HepG2 (cell line): ENCODE results near the gene SND1. TPM values are rescaled to one million over a fixed set of nuclear protein-coding genes. Genes with fewer than 3 reads are reported as not detected.

Experiments
- FOXP4 ChIP-seq: sonication (generic); formaldehyde crosslinking; IDR thresholded peaks from 2 replicates; pipeline ENCODE4 v1.4.0; 2020; ENCODE audit warnings: missing genetic modification reagents
- HOXA9 ChIP-seq: sonication (generic); formaldehyde crosslinking; IDR thresholded peaks from 2 replicates; pipeline ENCODE4 v1.8.1; 2022; ENCODE audit warnings: missing genetic modification reagents, mild to moderate bottlenecking, moderate library complexity, borderline replicate concordance
- IKZF1 ChIP-seq: fragments of 450-650 bp; IDR thresholded peaks from 2 replicates; pipeline ENCODE4 v1.7.1; 2016
- KDM2A ChIP-seq: sonication (generic); formaldehyde crosslinking; IDR thresholded peaks from 2 replicates; pipeline ENCODE4 v1.4.0; 2020; ENCODE audit warnings: low read depth, missing genetic modification reagents, borderline replicate concordance
- MLX ChIP-seq: IDR thresholded peaks from 2 replicates; pipeline ENCODE4 v1.6.1; 2016
- PHF21A ChIP-seq: sonication (generic); formaldehyde crosslinking; IDR thresholded peaks from 2 replicates; pipeline ENCODE4 v1.5.0; 2020; ENCODE audit warnings: mild to moderate bottlenecking, missing genetic modification reagents
- RARG ChIP-seq: sonication (generic); formaldehyde crosslinking; IDR thresholded peaks from 2 replicates; pipeline ENCODE4 v1.4.0; 2020; ENCODE audit warnings: low read depth, mild to moderate bottlenecking, missing genetic modification reagents
- RCOR2 ChIP-seq: IDR thresholded peaks from 2 replicates; pipeline ENCODE4 v1.6.1; 2016; ENCODE audit warnings: missing biosample characterization, missing genetic modification reagents
- SP5 ChIP-seq: IDR thresholded peaks from 2 replicates; pipeline ENCODE4 v1.6.1; 2016; ENCODE audit warnings: low read depth, borderline replicate concordance
- THAP8 ChIP-seq: sonication (generic); formaldehyde crosslinking; IDR thresholded peaks from 2 replicates; pipeline ENCODE4 v1.5.1; 2020; ENCODE audit warnings: missing genetic modification reagents, mild to moderate bottlenecking, borderline replicate concordance
- THRA ChIP-seq: sonication (generic); formaldehyde crosslinking; IDR thresholded peaks from 2 replicates; pipeline ENCODE4 v1.4.0; 2020; ENCODE audit warnings: missing genetic modification reagents, borderline replicate concordance
- ZBTB25 ChIP-seq: IDR thresholded peaks from 2 replicates; pipeline ENCODE4 v1.6.1; 2018; ENCODE audit warnings: missing genetic modification reagents
- ZBTB7A ChIP-seq: sonication (generic); formaldehyde crosslinking; IDR thresholded peaks from 2 replicates; pipeline ENCODE4 v1.8.0; 2022; ENCODE audit warnings: mild to moderate bottlenecking, missing genetic modification reagents
- ZBTB7B ChIP-seq: sonication (generic); formaldehyde crosslinking; IDR thresholded peaks from 2 replicates; pipeline ENCODE4 v1.4.0; 2020; ENCODE audit warnings: missing genetic modification reagents
- ZMAT5 ChIP-seq: sonication (generic); formaldehyde crosslinking; IDR thresholded peaks from 2 replicates; pipeline ENCODE4 v1.5.0; 2020; ENCODE audit warnings: mild to moderate bottlenecking, low read depth, missing genetic modification reagents, borderline replicate concordance
- ZMYM2 ChIP-seq: sonication (generic); formaldehyde crosslinking; IDR thresholded peaks from 2 replicates; pipeline ENCODE4 v1.8.0; 2022; ENCODE audit warnings: mild to moderate bottlenecking, missing genetic modification reagents
- ZNF10 ChIP-seq: sonication (generic); formaldehyde crosslinking; IDR thresholded peaks from 2 replicates; pipeline ENCODE4 v1.4.0; 2020; ENCODE audit warnings: mild to moderate bottlenecking, low read depth, missing genetic modification reagents, borderline replicate concordance
- ZNF17 ChIP-seq: sonication (generic); formaldehyde crosslinking; IDR thresholded peaks from 2 replicates; pipeline ENCODE4 v1.5.0; 2020; ENCODE audit warnings: mild to moderate bottlenecking, missing genetic modification reagents
- ZNF18 ChIP-seq: sonication (generic); formaldehyde crosslinking; IDR thresholded peaks from 2 replicates; pipeline ENCODE4 v1.8.0; 2022; ENCODE audit warnings: mild to moderate bottlenecking, missing genetic modification reagents; ENCODE audit not compliant: insufficient replicate concordance
- ZNF260 ChIP-seq: sonication (generic); formaldehyde crosslinking; IDR thresholded peaks from 2 replicates; pipeline ENCODE4 v1.4.0; 2020; ENCODE audit warnings: missing genetic modification reagents, low read depth, mild to moderate bottlenecking, borderline replicate concordance
- ZSCAN21 ChIP-seq: sonication (generic); formaldehyde crosslinking; IDR thresholded peaks from 2 replicates; pipeline ENCODE4 v1.8.0; 2022; ENCODE audit warnings: mild to moderate bottlenecking, missing genetic modification reagents, moderate library complexity, borderline replicate concordance
- ZSCAN30 ChIP-seq: sonication (generic); formaldehyde crosslinking; IDR thresholded peaks from 2 replicates; pipeline ENCODE4 v1.5.0; 2020; ENCODE audit warnings: mild to moderate bottlenecking, missing genetic modification reagents
- polyA plus RNA-seq, 8 experiments: library from polyadenylated mRNA; depleted of rRNA in 3 of 8; stranded (reverse) in 7 of 8; unstranded in 1 of 8; fragments of >200 nt; fragmentation: Illumina TruSeq in 4 of 8; extraction: Trizol in 4 of 8; gene quantifications; 2 replicates each; pipeline versions ENCODE4 v1.2.1 to v1.2.3, GENCODE V29; 2011 to 2016; ENCODE audit warnings: low read depth in 4 of 8, missing spikeins in 1 of 8, mixed read lengths in 1 of 8; ENCODE audit not compliant: insufficient read depth in 1 of 8
- total RNA-seq, 5 experiments: library from RNA; depleted of rRNA; stranded (reverse); fragments of >200 nt; fragmentation: Illumina TruSeq; extraction: Trizol; gene quantifications; 2 replicates each; pipeline ENCODE4 v1.2.3, GENCODE V29; 2016; ENCODE audit warnings: low read depth in 1 of 5

SND1 gene
- total and polyA plus RNA-seq, 2 of the 13 experiments (the other 11 are each of a cell fraction or from before 2014, with no cell fraction given) = 110 to 182 TPM

GRCh38 chr7:128103498-128104107 lies 451.6 kb downstream of the SND1 start (continued):
- TF ChIP-seq ZMAT5 (no peak), ZBTB7B (peak; percentile 96), ZSCAN21 (CRISPR knock-in tag) (no peak), ZNF10 (CRISPR knock-in tag) (no peak), ZSCAN30 (CRISPR knock-in tag) (no peak), ZBTB25 (CRISPR knock-in tag) (peak; percentile 15; the same call in 1 of the 2 replicates), ZNF18 (CRISPR knock-in tag) (no peak), PHF21A (peak; percentile 88), ZBTB7A (CRISPR knock-in tag) (peak; percentile 91), IKZF1 (no peak), THAP8 (no peak), ZMYM2 (CRISPR knock-in tag) (peak; percentile 95), FOXP4 (CRISPR knock-in tag) (peak; percentile 75; the same call in 1 of the 2 replicates), ZNF17 (no peak), RCOR2 (peak; percentile 89), RARG (no peak), HOXA9 (CRISPR knock-in tag) (no peak), SP5 (CRISPR knock-in tag) (peak; percentile 92), THRA (CRISPR knock-in tag) (peak; percentile 92; the same call in 1 of the 2 replicates), ZNF260 (CRISPR knock-in tag) (no peak), KDM2A (CRISPR knock-in tag) (peak; percentile 97), MLX (CRISPR knock-in tag) (peak; percentile 74)
